Activated naive CD4-positive, alpha-beta T cell treated with anti-CD3 and anti-CD28 coated beads, Interleukin-2, amount 10 ng/mL, durations not matched to agents 7 days and 5 days (primary cell): ENCODE results near the gene SLC47A1.
"Not testable (repeated sequence)": the region's sequence is repeated elsewhere in the genome, so short reads cannot be mapped to it uniquely, and the experiment has no call there.

Experiments used
- CTCF ChIA-PET: fragments of 350-600 bp; sonication (Branson Sonifier 250); formaldehyde crosslinking; loops from one replicate; lab custom pipeline; 2021; ENCODE audit warnings: antibody characterized with exemption; lab: Charles Lee
- DNase-seq: peaks from one replicate; pipeline ENCODE4 v3.0.0-alpha.2; 2020
- H3K27ac Mint-ChIP-seq: one replicate; pipeline ENCODE4 v1.8.0; 2021; ENCODE audit warnings: mild to moderate bottlenecking, moderate library complexity, mixed read lengths
- H3K27me3 Mint-ChIP-seq: one replicate; pipeline ENCODE4 v1.8.0; 2021; ENCODE audit warnings: mild to moderate bottlenecking, mixed read lengths
- H3K36me3 Mint-ChIP-seq: one replicate; pipeline ENCODE4 v1.8.0; 2021; ENCODE audit warnings: mixed read lengths
- H3K4me1 Mint-ChIP-seq: one replicate; pipeline ENCODE4 v1.8.0; 2021; ENCODE audit warnings: mixed read lengths
- H3K4me3 Mint-ChIP-seq: one replicate; pipeline ENCODE4 v1.8.0; 2021; ENCODE audit warnings: mild to moderate bottlenecking, moderate library complexity, mixed read lengths
- H3K9me3 Mint-ChIP-seq: one replicate; pipeline ENCODE4 v1.8.0; 2021; ENCODE audit warnings: mixed read lengths

SLC47A1 gene

GRCh38 chr17:19579192-19579761 lies 45.6 kb downstream of the SLC47A1 start:
- H3K4me1 Mint-ChIP-seq, result no peaks in the 10 kb centered on the region
- H3K27me3 Mint-ChIP-seq, result peaks cover 64% of the 10 kb centered on the region
- H3K36me3 Mint-ChIP-seq, result no peaks in the 10 kb centered on the region
- H3K9me3 Mint-ChIP-seq, result no peaks in the 10 kb centered on the region
- no peak for DNase-seq
- CTCF ChIA-PET, result no interaction called here
- no peak overlapping the region for H3K27ac Mint-ChIP-seq
- H3K4me3 Mint-ChIP-seq, result no peak overlapping the region

- CTCF ChIA-PET, result interaction anchor here (0.6 kb wide), 1 partner anchor 215 kb away, joined by 3 read pairs; no protein-coding TSS in a partner anchor
- DNase-seq, result no peak
- H3K4me1 Mint-ChIP-seq, result no peaks in the 10 kb centered on the region
- no peaks in the 10 kb centered on the region for H3K9me3 Mint-ChIP-seq
- H3K27me3 Mint-ChIP-seq, result peaks cover 62% of the 10 kb centered on the region
- H3K4me3 Mint-ChIP-seq, result no peak overlapping the region
- no peaks in the 10 kb centered on the region for H3K36me3 Mint-ChIP-seq
- H3K27ac Mint-ChIP-seq, result no peak overlapping the region
Observed at GRCh38 chr17:19579867-19580565, 46.4 kb downstream of the SLC47A1 start.

- H3K4me3 Mint-ChIP-seq, result not testable (repeated sequence)
Observed at GRCh38 chr17:19580566-19580920, 46.9 kb downstream of the SLC47A1 start.

GRCh38 chr17:19582152-19582551 lies 48.5 kb downstream of the SLC47A1 start:
- H3K27ac Mint-ChIP-seq, DNase-seq, H3K4me3 Mint-ChIP-seq, CTCF ChIA-PET, H3K4me1 Mint-ChIP-seq, H3K36me3 Mint-ChIP-seq, H3K9me3 Mint-ChIP-seq: not testable (repeated sequence)
- peaks cover 57% of the 10 kb centered on the region for H3K27me3 Mint-ChIP-seq

More at GRCh38 chr17:19580566-19580920, 46.9 kb downstream of the SLC47A1 start:
- H3K27me3 Mint-ChIP-seq, result peaks cover 65% of the 10 kb centered on the region
- H3K4me1 Mint-ChIP-seq, DNase-seq, H3K36me3 Mint-ChIP-seq, H3K27ac Mint-ChIP-seq, H3K9me3 Mint-ChIP-seq: not testable (repeated sequence)
- CTCF ChIA-PET, result interaction anchor here (0.6 kb wide), 1 partner anchor 215 kb away, joined by 3 read pairs; no protein-coding TSS in a partner anchor

GRCh38 chr17:19583871-19584270 lies 50.2 kb downstream of the SLC47A1 start:
- CTCF ChIA-PET, result no interaction called here
- no peak for DNase-seq
- Mint-ChIP-seq H3K27me3 (peaks cover 40% of the 10 kb centered on the region), H3K4me3 (no peak overlapping the region), H3K36me3 (no peaks in the 10 kb centered on the region), H3K4me1 (no peaks in the 10 kb centered on the region), H3K27ac (no peak overlapping the region), H3K9me3 (no peaks in the 10 kb centered on the region)

- no peak for DNase-seq
- Mint-ChIP-seq H3K4me3 (no peak overlapping the region), H3K27me3 (peaks cover 8% of the 10 kb centered on the region), H3K27ac (no peak overlapping the region), H3K9me3 (no peaks in the 10 kb centered on the region), H3K36me3 (no peaks in the 10 kb centered on the region), H3K4me1 (no peaks in the 10 kb centered on the region)
- CTCF ChIA-PET, result no interaction called here
Observed at GRCh38 chr17:19590451-19590850, 56.8 kb downstream of the SLC47A1 start.

GRCh38 chr17:19590912-19591551 lies 57.4 kb downstream of the SLC47A1 start:
- no peaks in the 10 kb centered on the region for H3K4me1 Mint-ChIP-seq
- no peak overlapping the region for H3K27ac Mint-ChIP-seq
- H3K9me3 Mint-ChIP-seq, result no peaks in the 10 kb centered on the region
- peaks cover 8% of the 10 kb centered on the region for H3K27me3 Mint-ChIP-seq
- DNase-seq, result no peak
- H3K36me3 Mint-ChIP-seq, result no peaks in the 10 kb centered on the region
- H3K4me3 Mint-ChIP-seq, result no peak overlapping the region
- CTCF ChIA-PET, result no interaction called here

GRCh38 chr17:19592316-19592715 lies 58.7 kb downstream of the SLC47A1 start:
- Mint-ChIP-seq H3K36me3 (no peaks in the 10 kb centered on the region), H3K27ac (no peak overlapping the region), H3K27me3 (peaks cover 12% of the 10 kb centered on the region), H3K4me1 (no peaks in the 10 kb centered on the region), H3K4me3 (no peak overlapping the region), H3K9me3 (no peaks in the 10 kb centered on the region)
- CTCF ChIA-PET, result no interaction called here
- no peak for DNase-seq

- Mint-ChIP-seq H3K4me3 (no peak overlapping the region), H3K27me3 (peaks cover 9% of the 10 kb centered on the region)
Observed at GRCh38 chr17:19596869-19597268, 63.2 kb downstream of the SLC47A1 start.

GRCh38 chr17:19610311-19610710 lies 76.7 kb downstream of the SLC47A1 start:
- H3K9me3 Mint-ChIP-seq, result no peaks in the 10 kb centered on the region
- CTCF ChIA-PET, result no interaction called here
- no peak overlapping the region for H3K4me3 Mint-ChIP-seq
- DNase-seq, result no peak
- no peak overlapping the region for H3K27ac Mint-ChIP-seq
- H3K4me1 Mint-ChIP-seq, result no peaks in the 10 kb centered on the region
- H3K36me3 Mint-ChIP-seq, result no peaks in the 10 kb centered on the region
- peaks cover 7% of the 10 kb centered on the region for H3K27me3 Mint-ChIP-seq

More at GRCh38 chr17:19596869-19597268, 63.2 kb downstream of the SLC47A1 start:
- Mint-ChIP-seq H3K27ac (no peak overlapping the region), H3K36me3 (no peaks in the 10 kb centered on the region), H3K9me3 (no peaks in the 10 kb centered on the region), H3K4me1 (no peaks in the 10 kb centered on the region)
- DNase-seq, result no peak
- CTCF ChIA-PET, result no interaction called here

GRCh38 chr17:19610879-19611278 lies 77.2 kb downstream of the SLC47A1 start:
- Mint-ChIP-seq H3K36me3 (no peaks in the 10 kb centered on the region), H3K27ac (no peak overlapping the region), H3K27me3 (peaks cover 7% of the 10 kb centered on the region), H3K4me1 (no peaks in the 10 kb centered on the region), H3K9me3 (no peaks in the 10 kb centered on the region), H3K4me3 (no peak overlapping the region)
- DNase-seq, result no peak
- CTCF ChIA-PET, result interaction anchor here (0.5 kb wide), 1 partner anchor 245 kb away, joined by 3 read pairs; no protein-coding TSS in a partner anchor

- H3K27me3 Mint-ChIP-seq, result peaks cover 15% of the 10 kb centered on the region
- peaks cover 15% of the 10 kb centered on the region for H3K9me3 Mint-ChIP-seq
- no peak overlapping the region for H3K27ac Mint-ChIP-seq
- CTCF ChIA-PET, result no interaction called here
- peaks cover 2% of the 10 kb centered on the region for H3K36me3 Mint-ChIP-seq
- no peak overlapping the region for H3K4me3 Mint-ChIP-seq
- DNase-seq, result no peak
- H3K4me1 Mint-ChIP-seq, result no peaks in the 10 kb centered on the region
Observed at GRCh38 chr17:19613979-19614378, 80.3 kb downstream of the SLC47A1 start.

GRCh38 chr17:19614900-19615299 lies 81.2 kb downstream of the SLC47A1 start:
- peaks cover 15% of the 10 kb centered on the region for H3K27me3 Mint-ChIP-seq
- CTCF ChIA-PET, result no interaction called here
- DNase-seq, result no peak
- H3K27ac Mint-ChIP-seq, result no peak overlapping the region
- H3K4me3 Mint-ChIP-seq, result no peak overlapping the region
- H3K4me1 Mint-ChIP-seq, result no peaks in the 10 kb centered on the region
- peaks cover 24% of the 10 kb centered on the region for H3K9me3 Mint-ChIP-seq
- peaks cover 6% of the 10 kb centered on the region for H3K36me3 Mint-ChIP-seq

- no peak for DNase-seq
- Mint-ChIP-seq H3K27me3 (peaks cover 22% of the 10 kb centered on the region), H3K36me3 (peaks cover 6% of the 10 kb centered on the region), H3K4me1 (no peaks in the 10 kb centered on the region), H3K27ac (no peak overlapping the region), H3K9me3 (peaks cover 29% of the 10 kb centered on the region), H3K4me3 (no peak overlapping the region)
- CTCF ChIA-PET, result no interaction called here
Observed at GRCh38 chr17:19618015-19618414, 84.4 kb downstream of the SLC47A1 start.
